Hepatocyte (in vitro differentiated cells): ENCODE results near the gene FAN1. TPM values are rescaled to one million over a fixed set of nuclear protein-coding genes. Genes with fewer than 3 reads are reported as not detected.

ENCODE experiments used
- DNase-seq: peaks from one replicate; pipeline ENCODE4 v3.0.0-alpha.2; 2016; ENCODE audit warnings: low spot score
- H2AFZ ChIP-seq: fragments of 200-600 bp; sonication (generic); 2 replicates; pipeline ENCODE4 v1.6.0; 2016; ENCODE audit warnings: antibody characterized with exemption, mild to moderate bottlenecking
- H3K27ac ChIP-seq: fragments of 200-600 bp; sonication (generic); 2 replicates; pipeline ENCODE4 v1.5.1; 2016; ENCODE audit warnings: mild to moderate bottlenecking
- H3K27me3 ChIP-seq: fragments of 200-600 bp; sonication (generic); 2 replicates; pipeline ENCODE4 v1.6.1; 2016
- H3K36me3 ChIP-seq: fragments of 200-600 bp; sonication (generic); replicated peaks from 2 replicates; pipeline ENCODE4 v1.5.1; 2016; ENCODE audit warnings: low read depth; ENCODE audit not compliant: insufficient read depth
- H3K4me1 ChIP-seq: fragments of 200-600 bp; sonication (generic); 2 replicates; pipeline ENCODE4 v1.5.1; 2016; ENCODE audit warnings: mild to moderate bottlenecking, moderate library complexity; ENCODE audit not compliant: insufficient read depth
- H3K4me2 ChIP-seq: fragments of 200-600 bp; sonication (generic); 2 replicates; pipeline ENCODE4 v1.6.0; 2016
- H3K4me3 ChIP-seq: fragments of 200-600 bp; sonication (generic); 2 replicates; pipeline ENCODE4 v1.5.1; 2016; ENCODE audit warnings: mild to moderate bottlenecking
- H3K79me2 ChIP-seq: fragments of 200-600 bp; sonication (generic); 2 replicates; pipeline ENCODE4 v1.6.0; 2017; ENCODE audit warnings: mild to moderate bottlenecking
- H3K9me2 ChIP-seq: fragments of 200-600 bp; sonication (generic); replicated peaks from 2 replicates; pipeline ENCODE4 v1.6.0; 2017; ENCODE audit warnings: mild to moderate bottlenecking; ENCODE audit not compliant: insufficient read depth
- H3K9me3 ChIP-seq: fragments of 200-600 bp; sonication (generic); 2 replicates; pipeline ENCODE4 v1.5.1; 2016; ENCODE audit warnings: low read depth, mild to moderate bottlenecking
- H4K20me1 ChIP-seq: fragments of 200-600 bp; sonication (generic); 2 replicates; pipeline ENCODE4 v1.6.0; 2016; ENCODE audit warnings: mild to moderate bottlenecking; ENCODE audit not compliant: insufficient read depth, poor library complexity, severe bottlenecking
- EZH2 ChIP-seq: fragments of 200-600 bp; sonication (generic); IDR thresholded peaks from 2 replicates; pipeline ENCODE4 v1.6.1; 2016; ENCODE audit warnings: antibody characterized with exemption, mild to moderate bottlenecking, borderline replicate concordance
- EZH2phosphoT487 ChIP-seq: fragments of 200-600 bp; sonication (generic); IDR thresholded peaks from one replicate; pipeline ENCODE4 v1.6.1; 2018; ENCODE audit warnings: antibody characterized with exemption, mild to moderate bottlenecking, low read depth, moderate library complexity; ENCODE audit not compliant: unreplicated experiment, severe bottlenecking
- WGBS: methylation state at CpG from one replicate; pipeline ENCODE4 v1.1.6; 2016; ENCODE audit warnings: low lambda C conversion rate; ENCODE audit errors: missing lambda C conversion rate; 5-methylcytosine and 5-hydroxymethylcytosine counted together
- polyA plus RNA-seq: library from polyadenylated mRNA; unstranded; fragments of >200 nt; fragmentation: Nextera tagmentation; extraction: Ambion mirVana; gene quantifications from 2 replicates; pipeline ENCODE4 v1.2.1, GENCODE V29; 2016
- total RNA-seq: library from RNA; depleted of rRNA; stranded (reverse); fragments of >200 nt; gene quantifications from 2 replicates; pipeline ENCODE4 v1.2.3, GENCODE V29; 2014
- TF ChIP-seq, protein P1 (sequence below): fragments of 200-600 bp; sonication (generic); IDR thresholded peaks from 2 replicates; pipeline ENCODE4 v1.5.1; 2016; ENCODE audit warnings: antibody characterized with exemption, mild to moderate bottlenecking; ENCODE audit not compliant: poor library complexity

FAN1 gene
- total and polyA plus RNA-seq, 2 experiments from 2014 or later: 8.3 to 19.2 TPM

DNA sequence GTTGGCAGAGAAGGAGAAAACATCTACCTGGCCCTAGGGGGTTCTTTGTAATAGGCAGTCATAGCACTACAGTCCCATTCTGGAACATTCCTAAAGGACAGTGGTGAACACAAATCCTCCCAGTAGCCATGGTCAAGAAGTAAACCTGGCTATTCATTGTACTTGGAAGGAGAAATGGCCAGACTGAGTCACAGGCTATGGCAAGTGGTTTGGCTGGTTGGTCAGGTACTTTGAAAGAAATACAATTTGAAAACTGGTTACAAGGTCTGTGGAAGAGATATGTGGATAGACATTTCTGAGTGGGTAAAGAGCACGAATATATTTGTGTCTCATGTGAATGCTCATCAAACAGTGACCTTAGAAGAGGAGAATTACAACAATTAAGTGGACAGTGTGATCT, 33.0 kb upstream of the FAN1 start:
- H3K79me2 ChIP-seq: no peaks in the 10 kb centered on the region
- no peak overlapping the region for H3K27ac ChIP-seq
- no peak overlapping the region for H2AFZ ChIP-seq
- 81% methylated on average over 1 of the region's 1 CpG for WGBS
- DNase-seq: no peak
- H3K4me3 ChIP-seq: no peak overlapping the region
- H3K4me2 ChIP-seq: no peak overlapping the region
- TF ChIP-seq EZH2phosphoT487 (no peak), EZH2 (no peak)
- TF ChIP-seq, protein P1, sequence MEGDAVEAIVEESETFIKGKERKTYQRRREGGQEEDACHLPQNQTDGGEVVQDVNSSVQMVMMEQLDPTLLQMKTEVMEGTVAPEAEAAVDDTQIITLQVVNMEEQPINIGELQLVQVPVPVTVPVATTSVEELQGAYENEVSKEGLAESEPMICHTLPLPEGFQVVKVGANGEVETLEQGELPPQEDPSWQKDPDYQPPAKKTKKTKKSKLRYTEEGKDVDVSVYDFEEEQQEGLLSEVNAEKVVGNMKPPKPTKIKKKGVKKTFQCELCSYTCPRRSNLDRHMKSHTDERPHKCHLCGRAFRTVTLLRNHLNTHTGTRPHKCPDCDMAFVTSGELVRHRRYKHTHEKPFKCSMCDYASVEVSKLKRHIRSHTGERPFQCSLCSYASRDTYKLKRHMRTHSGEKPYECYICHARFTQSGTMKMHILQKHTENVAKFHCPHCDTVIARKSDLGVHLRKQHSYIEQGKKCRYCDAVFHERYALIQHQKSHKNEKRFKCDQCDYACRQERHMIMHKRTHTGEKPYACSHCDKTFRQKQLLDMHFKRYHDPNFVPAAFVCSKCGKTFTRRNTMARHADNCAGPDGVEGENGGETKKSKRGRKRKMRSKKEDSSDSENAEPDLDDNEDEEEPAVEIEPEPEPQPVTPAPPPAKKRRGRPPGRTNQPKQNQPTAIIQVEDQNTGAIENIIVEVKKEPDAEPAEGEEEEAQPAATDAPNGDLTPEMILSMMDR: no peak
- H3K9me2 ChIP-seq: no peaks in the 10 kb centered on the region
- no peaks in the 10 kb centered on the region for H3K27me3 ChIP-seq
- H4K20me1 ChIP-seq: no peaks in the 10 kb centered on the region
- no peaks in the 10 kb centered on the region for H3K36me3 ChIP-seq
- H3K9me3 ChIP-seq: no peaks in the 10 kb centered on the region
- no peaks in the 10 kb centered on the region for H3K4me1 ChIP-seq

GRCh38 chr15:30872341-30872748, 31.4 kb upstream of the FAN1 start:
- Histone ChIP-seq H2AFZ (no peak overlapping the region), H3K4me3 (no peak overlapping the region)
- 69% methylated on average over 1 of the region's 1 CpG for WGBS

DNA sequence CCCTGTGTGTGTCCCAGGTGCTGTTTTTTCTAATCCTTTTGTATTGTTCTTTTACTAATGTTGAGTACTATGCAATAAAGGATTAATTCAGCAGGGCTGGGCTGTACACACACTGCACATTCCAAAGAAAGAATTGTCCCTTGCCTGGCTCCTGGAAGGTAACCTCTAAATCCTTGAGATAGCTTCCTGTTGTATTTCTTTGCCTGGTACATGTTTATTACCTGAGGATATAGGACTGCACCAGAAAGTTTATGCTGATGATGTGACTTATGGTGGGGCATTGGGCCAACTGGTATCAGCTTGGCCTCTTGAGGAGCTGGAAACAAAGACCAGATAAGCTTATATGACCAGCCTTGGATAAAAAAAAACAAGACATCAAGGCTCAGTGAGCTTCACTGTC, 26.6 kb upstream of the FAN1 start:
- Histone ChIP-seq H3K4me3 (no peak overlapping the region), H3K27ac (no peak overlapping the region), H3K9me2 (no peaks in the 10 kb centered on the region), H3K79me2 (no peaks in the 10 kb centered on the region), H3K4me2 (no peak overlapping the region), H3K9me3 (no peaks in the 10 kb centered on the region), H4K20me1 (no peaks in the 10 kb centered on the region), H3K4me1 (no peaks in the 10 kb centered on the region), H3K27me3 (no peaks in the 10 kb centered on the region), H2AFZ (no peak overlapping the region), H3K36me3 (no peaks in the 10 kb centered on the region)
- TF ChIP-seq EZH2phosphoT487 (no peak), EZH2 (no peak)
- TF ChIP-seq, protein P1: no peak
- no peak for DNase-seq

More at GRCh38 chr15:30872341-30872748, 31.4 kb upstream of the FAN1 start:
- no peak for DNase-seq
- H3K9me3 ChIP-seq: no peaks in the 10 kb centered on the region
- H3K79me2 ChIP-seq: no peaks in the 10 kb centered on the region
- no peak overlapping the region for H3K4me2 ChIP-seq
- no peaks in the 10 kb centered on the region for H3K9me2 ChIP-seq
- no peaks in the 10 kb centered on the region for H4K20me1 ChIP-seq
- no peaks in the 10 kb centered on the region for H3K4me1 ChIP-seq
- no peaks in the 10 kb centered on the region for H3K27me3 ChIP-seq
- TF ChIP-seq, protein P1: no peak
- TF ChIP-seq EZH2 (no peak), EZH2phosphoT487 (no peak)
- no peak overlapping the region for H3K27ac ChIP-seq
- no peaks in the 10 kb centered on the region for H3K36me3 ChIP-seq

- H3K27me3 ChIP-seq: no peaks in the 10 kb centered on the region
- no peak for DNase-seq
- 35% methylated on average over 1 of the region's 1 CpG for WGBS
These were observed 25.2 kb upstream of the FAN1 start for GRCh38 chr15:30878515-30878914.

More at GRCh38 chr15:30878515-30878914, 25.2 kb upstream of the FAN1 start:
- H3K4me3 ChIP-seq: no peak overlapping the region
- no peaks in the 10 kb centered on the region for H3K4me1 ChIP-seq
- H3K36me3 ChIP-seq: no peaks in the 10 kb centered on the region
- no peak overlapping the region for H2AFZ ChIP-seq
- no peak overlapping the region for H3K27ac ChIP-seq
- no peaks in the 10 kb centered on the region for H3K79me2 ChIP-seq
- no peak overlapping the region for H3K4me2 ChIP-seq
- TF ChIP-seq EZH2 (no peak), EZH2phosphoT487 (no peak)
- TF ChIP-seq, protein P1: no peak
- no peaks in the 10 kb centered on the region for H4K20me1 ChIP-seq
- H3K9me2 ChIP-seq: no peaks in the 10 kb centered on the region
- H3K9me3 ChIP-seq: no peaks in the 10 kb centered on the region
